GM19438 (cell line): Measurements from ENCODE around the gene AIRE.
A peak's percentile ranks its signal among the peaks of the same experiment; 100 is the strongest.
"Not testable (repeated sequence)": the region's sequence is repeated elsewhere in the genome, so short reads cannot be mapped to it uniquely, and the experiment has no call there.

ENCODE experiments used
- ATAC-seq: cut with Tn5 transposase; IDR thresholded peaks from one replicate; pipeline ENCODE4 v1.9.1; 2021; ENCODE audit warnings: low read depth; ENCODE audit not compliant: unreplicated experiment

AIRE gene

DNA sequence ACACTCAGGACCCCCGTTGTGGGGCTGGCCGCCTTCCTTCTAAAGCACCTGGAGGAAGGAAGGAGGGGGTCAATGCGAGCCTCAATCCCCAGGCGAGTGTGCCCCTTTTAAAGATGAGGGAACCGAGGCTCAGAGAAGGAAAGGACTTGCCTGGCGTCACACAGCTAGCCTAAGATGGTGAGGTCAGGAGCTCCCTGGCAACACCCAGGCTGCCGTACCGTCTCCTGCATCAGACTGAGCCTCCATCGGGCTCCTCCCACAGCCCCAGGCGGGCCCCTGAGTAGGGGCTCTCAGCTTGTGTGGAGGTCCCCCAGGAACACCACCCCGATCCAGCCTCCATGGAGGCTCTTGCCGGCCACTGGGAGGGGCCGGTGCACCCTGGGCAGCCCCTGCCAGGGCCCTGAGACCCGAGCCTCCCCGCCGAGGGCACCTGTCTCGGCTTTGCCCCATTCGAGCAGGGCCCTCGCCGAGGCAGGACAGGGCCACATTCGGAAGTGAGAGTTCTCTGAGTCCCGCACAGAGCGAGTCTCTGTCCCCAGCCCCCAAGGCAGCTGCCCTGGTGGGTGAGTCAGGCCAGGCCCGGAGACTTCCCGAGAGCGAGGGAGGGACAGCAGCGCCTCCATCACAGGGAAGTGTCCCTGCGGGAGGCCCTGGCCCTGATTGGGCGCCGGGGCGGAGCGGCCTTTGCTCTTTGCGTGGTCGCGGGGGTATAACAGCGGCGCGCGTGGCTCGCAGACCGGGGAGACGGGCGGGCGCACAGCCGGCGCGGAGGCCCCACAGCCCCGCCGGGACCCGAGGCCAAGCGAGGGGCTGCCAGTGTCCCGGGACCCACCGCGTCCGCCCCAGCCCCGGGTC is at the start of gene AIRE:
Gene AIRE, plus strand, starts transcription at position 739 of the 855 bp plus-strand sequence. CDS start 131 bp downstream, outside the sequence.
- ATAC-seq, result no peak

DNA sequence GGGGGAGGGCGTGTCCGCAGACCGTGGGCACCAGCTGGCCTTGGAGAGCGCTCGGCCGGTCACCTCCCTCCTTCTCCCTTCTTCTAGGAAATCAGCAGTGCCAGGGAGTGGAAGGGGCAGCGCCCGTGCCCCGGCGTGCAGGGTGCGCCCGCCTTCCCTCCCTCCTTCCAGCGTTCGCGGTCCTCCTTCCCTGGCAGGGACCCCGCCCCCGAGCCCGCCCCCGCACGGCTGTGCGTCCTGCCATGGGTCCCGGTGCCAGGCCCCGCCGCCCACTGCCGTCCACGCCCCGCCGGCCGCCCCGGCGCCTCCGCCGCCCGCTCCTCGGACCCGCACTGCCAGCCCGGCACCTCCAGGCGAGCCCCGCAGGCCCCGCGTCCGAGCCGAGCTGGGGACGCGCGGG is 45.3 kb upstream of the AIRE start:
- not testable (repeated sequence) for ATAC-seq

- peak; percentile 44 for ATAC-seq
Measured at GRCh38 chr21:44240842-44241241, 44.8 kb upstream of the AIRE start, which contains the start of gene ICOSLG. ICOSLG (minus strand) TSS chr21:44240943; CDS start chr21:44240817, 126 bp downstream.

- peak; percentile 37 for ATAC-seq
Measured at GRCh38 chr21:44241281-44241680, 44.4 kb upstream of the AIRE start.

DNA sequence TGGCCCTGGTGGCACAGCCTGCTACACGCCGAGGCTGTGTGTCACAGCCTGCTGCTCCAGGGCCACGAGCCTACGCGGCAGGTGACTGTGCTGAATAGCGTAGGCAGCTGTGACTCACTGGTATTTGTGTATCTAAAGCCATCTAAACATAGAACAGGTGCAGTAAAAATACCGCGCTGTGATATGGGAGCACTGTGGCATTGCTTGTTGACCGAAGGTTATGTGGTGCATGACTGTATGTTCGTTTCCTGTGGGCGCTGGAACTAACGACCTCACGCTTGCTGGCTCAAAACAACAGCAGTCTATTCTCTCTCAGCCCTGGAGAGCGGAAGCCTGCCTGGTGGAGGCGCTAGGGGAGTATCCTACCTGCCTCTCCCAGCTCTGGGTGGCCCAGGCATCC is 41.7 kb upstream of the AIRE start:
- ATAC-seq, result peak; percentile 47

GRCh38 chr21:44247904-44248303 is 37.8 kb upstream of the AIRE start:
- ATAC-seq, result not testable (repeated sequence)

DNA sequence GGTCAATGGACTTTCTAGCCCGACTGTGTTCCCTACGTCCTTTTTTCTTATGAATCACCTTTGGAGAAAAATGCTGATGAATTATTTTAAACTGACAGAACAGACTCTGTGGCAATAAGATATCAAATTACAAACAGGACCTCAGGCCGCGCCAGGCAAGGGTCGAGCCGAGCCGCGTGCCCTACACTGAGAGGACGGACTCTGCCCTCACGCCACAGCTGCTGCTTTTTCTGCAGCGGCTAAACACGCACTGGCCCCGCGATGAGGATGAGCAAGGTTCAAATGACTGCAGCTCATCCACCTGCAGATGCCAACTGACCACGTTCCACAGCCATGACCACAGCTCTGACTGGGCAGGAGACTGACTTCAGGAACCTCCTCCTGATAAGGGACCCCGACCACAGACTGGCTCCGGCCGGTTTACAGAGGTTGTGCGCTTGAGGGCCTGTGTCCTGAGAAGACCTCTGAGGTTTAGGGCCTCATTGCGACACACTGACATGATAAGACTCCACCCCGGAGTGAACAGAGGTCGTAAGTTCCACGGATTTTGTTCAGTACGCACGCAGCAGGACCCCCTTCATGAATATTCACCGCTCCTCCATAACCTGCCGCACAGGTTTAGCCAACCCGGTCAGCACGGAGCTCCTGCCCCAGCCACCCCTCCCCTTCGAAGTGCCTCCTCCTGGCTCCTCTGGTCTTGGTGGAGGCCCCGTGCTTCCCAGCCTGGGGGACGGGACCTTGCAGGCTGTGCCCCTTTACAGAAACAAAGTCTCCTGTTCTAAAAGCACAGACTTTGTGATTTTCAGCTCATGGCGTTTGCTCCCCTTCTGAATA is 36.3 kb upstream of the AIRE start:
- ATAC-seq, result not testable (repeated sequence)

GRCh38 chr21:44253832-44254710 is 31.6 kb upstream of the AIRE start:
- no peak for ATAC-seq

DNA sequence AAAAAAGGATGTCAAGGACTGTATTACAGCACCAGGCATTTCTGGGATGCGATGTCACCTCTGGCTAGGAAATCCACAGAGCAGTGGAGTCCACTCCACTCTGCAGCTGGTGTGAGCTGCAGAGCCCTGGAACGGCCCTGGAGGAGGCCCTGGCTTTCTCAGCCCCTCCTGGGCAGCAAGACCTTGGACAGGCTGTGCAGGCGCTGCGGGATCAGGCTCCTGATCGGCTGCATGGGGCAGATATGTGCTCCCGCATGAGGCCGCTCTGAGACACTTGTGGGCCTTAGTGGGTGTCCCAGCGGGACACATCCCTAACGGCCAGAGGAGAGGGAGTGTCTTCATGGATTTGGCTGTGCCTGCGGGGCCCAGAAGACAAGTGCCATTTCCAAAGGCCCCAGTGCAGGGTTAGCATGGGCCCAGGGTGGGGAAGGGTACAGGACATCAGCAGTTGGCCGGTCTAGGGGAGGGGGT is 30.1 kb upstream of the AIRE start:
- no peak for ATAC-seq

- no peak for ATAC-seq
Measured at GRCh38 chr21:44258056-44258725, 27.5 kb upstream of the AIRE start.

DNA sequence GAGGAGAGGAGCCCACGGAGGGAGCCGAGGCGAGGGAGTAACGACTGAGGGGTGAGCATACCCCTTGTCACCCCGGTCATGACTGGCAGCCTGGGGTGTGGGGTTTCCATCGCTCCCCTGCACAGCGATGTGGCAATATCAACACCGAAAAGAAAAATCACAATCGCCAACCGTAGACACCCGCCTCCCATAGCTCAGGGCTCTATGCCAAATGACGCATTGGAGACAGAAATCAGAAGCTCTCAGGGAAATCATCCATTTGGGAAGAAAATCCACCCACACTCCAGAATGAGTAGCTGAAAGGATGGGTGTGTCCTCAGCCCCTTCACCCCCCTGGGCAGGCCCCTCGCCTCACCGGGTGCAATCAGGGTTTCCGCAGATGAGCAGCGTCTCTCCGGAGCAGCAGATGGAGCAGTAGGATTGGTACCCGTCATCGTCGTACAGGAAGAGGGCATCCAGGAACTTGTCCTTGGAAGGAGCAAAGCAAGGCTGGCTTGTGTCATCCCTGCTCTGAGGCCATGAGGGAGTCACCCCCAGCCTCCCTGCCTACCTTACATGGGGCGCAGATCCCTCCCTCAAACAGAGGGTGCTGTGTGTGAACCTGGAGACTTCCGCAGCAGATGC is 26.5 kb upstream of the AIRE start:
- ATAC-seq, result no peak

DNA sequence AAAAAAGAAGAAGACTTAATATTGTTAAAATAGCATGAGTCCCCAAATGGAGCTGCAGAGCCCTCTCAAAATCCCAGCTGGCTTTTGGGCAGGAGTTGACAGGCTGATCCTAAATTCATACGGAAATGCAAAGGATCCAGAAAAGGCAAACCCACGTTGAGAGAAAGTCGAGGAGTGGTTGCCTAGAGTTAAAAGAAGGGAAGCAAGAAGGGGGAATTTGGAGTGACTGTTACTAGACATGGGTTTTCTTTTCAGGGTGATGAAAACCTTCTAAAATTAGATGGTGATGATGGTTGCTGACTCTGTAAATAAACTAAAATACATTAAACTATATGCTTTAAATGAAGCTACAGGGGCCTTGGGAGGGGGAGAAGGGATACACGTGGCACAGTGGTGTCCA is 25.6 kb upstream of the AIRE start:
- no peak for ATAC-seq

DNA sequence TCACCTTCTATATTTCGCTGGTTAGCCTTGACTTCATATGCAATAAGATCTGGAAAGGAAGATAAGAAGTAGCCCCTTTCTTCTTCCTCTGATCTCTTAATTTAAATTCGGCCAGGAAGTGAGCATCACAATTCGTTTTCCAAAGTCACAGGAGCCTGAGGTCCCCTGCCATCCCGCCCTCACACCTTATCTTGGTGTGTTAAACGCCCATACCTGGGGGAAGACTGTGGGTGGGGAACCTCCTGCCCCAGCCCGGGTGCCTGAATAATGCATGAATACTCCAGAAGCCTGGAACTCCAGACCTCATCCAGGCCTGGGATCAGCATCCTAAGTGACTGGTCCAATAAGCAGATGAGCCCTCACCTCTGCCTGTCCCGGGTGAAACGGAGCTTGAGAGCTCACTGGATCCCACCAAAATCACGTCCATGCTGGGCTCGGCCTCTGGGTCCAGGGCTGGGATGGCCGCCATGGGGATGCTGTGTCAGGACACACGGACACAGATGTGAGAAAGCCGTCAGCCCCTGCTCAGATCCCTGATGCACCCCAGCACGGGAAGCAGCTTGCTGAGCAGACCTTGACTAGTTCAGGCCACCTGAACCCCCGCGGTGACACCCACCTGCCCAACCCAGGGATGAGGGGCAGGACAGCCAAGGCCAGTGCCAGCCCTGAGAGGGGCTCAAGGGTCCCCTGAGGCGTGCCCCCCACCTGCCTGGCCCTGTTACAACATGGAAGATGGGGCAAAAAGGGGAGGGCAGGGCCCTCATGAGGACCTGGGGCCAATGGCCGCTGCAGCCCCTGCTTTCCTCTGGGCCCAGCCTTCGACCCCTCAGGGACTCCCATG is 24.7 kb upstream of the AIRE start:
- ATAC-seq, result no peak

DNA sequence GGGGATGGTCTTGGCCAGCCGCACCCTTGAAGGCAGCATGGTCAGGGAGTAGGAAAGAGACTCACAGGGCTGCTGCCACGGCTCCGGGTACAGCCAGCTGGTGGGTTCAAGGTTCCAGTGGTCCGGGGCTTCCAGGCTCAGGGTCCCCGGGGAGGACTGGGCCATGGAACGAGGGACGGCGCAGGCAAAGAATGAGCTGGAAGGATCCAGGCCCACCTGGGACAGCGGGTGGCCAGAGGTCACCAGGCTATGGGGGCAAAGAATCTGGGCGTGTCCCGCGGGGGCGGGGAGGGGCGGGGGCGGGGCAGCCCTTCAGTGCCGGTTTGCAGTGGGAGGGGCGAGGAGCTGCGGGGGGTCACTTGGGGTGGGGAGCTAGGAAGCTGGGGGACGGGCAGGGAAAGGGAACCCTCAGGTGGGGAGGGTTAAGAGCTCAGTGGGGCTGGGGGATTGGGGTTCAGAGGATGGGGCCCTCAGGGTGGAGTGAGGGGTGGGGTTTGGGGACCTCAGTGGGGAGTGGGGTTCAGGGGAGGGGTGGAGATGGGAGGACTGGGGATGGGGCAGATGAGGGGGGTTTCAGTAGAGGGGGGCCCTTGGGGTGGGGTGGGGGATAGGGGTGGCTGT is 23.9 kb upstream of the AIRE start, which contains the start of gene DNMT3L:
Gene DNMT3L, minus strand, starts transcription at position 223 of the 621 bp plus-strand sequence. CDS start 638 bp downstream, outside the sequence.
- ATAC-seq, result no peak

- ATAC-seq, result no peak
Measured at GRCh38 chr21:44262338-44263056, 23.2 kb upstream of the AIRE start.

- no peak for ATAC-seq
Measured at GRCh38 chr21:44263221-44263760, 22.4 kb upstream of the AIRE start.

- no peak for ATAC-seq
Measured at GRCh38 chr21:44263768-44264167, 21.9 kb upstream of the AIRE start.
